ENCODE results near the gene OR4D1.

GRCh38 chr17:58172369-58173071 lies 24.3 kb downstream of the OR4D1 start:
- TF ChIP-seq CTCF (IDR thresholded peaks at IDR 0.05) (peak; percentile 31), EZH2 (IDR thresholded peaks at IDR 0.05; ENCODE audit: borderline replicate concordance, insufficient read depth, low read depth, low read length, poor library complexity, severe bottlenecking) (no peak)

Data from B cell (primary cell).